Lower leg skin (tissue), 4 donors: Measurements from ENCODE around the gene SMOC2. TPM values are rescaled to one million over a fixed set of nuclear protein-coding genes. Genes with fewer than 3 reads are reported as not detected.

Source experiments
- DNase-seq, 2 donors: peaks; one replicate each; pipeline ENCODE4 v3.0.0-alpha.2; 2019; ENCODE audit warnings: low spot score in 2 of 2
- H3K4me3 ChIP-seq: fragments of 200-600 bp; sonication (generic); 2 replicates; pipeline ENCODE4 v1.5.1; 2017; ENCODE audit warnings: mild to moderate bottlenecking, low read depth; ENCODE audit not compliant: poor library complexity, severe bottlenecking
- POLR2A ChIP-seq, 2 donors: fragments of 450-650 bp; IDR thresholded peaks; one replicate each; pipeline ENCODE4 v1.6.1; 2016 to 2017; ENCODE audit warnings: antibody characterized with exemption in 2 of 2, mild to moderate bottlenecking in 1 of 2, moderate library complexity in 1 of 2
- WGBS, 2 donors: methylation state at CpG; one replicate each; pipeline ENCODE4 v1.1.5; 2018; 5-methylcytosine and 5-hydroxymethylcytosine counted together
- intact Hi-C: fragments of 100-400 bp; cut with DNase I; formaldehyde crosslinking; loops from one replicate; pipeline ENCODE4 v1.15.0; 2023; ENCODE audit warnings: low total_unique reads
- total RNA-seq, 4 donors: library from RNA; depleted of rRNA; stranded (reverse); fragments of >200 nt; gene quantifications; one replicate each; pipeline ENCODE4 v1.1.0, GENCODE V29; 2016
- TF ChIP-seq, protein P1 (sequence below), 3 donors: fragments of 450-650 bp; IDR thresholded peaks; one replicate each; pipeline ENCODE4 v1.5.1; 2016; ENCODE audit warnings: antibody characterized with exemption in 3 of 3, mild to moderate bottlenecking in 3 of 3, moderate library complexity in 2 of 3

Gene SMOC2
- total RNA-seq, 4 donors from 2014 or later = 12.5 to 26.1 (median 13.0) TPM

DNA sequence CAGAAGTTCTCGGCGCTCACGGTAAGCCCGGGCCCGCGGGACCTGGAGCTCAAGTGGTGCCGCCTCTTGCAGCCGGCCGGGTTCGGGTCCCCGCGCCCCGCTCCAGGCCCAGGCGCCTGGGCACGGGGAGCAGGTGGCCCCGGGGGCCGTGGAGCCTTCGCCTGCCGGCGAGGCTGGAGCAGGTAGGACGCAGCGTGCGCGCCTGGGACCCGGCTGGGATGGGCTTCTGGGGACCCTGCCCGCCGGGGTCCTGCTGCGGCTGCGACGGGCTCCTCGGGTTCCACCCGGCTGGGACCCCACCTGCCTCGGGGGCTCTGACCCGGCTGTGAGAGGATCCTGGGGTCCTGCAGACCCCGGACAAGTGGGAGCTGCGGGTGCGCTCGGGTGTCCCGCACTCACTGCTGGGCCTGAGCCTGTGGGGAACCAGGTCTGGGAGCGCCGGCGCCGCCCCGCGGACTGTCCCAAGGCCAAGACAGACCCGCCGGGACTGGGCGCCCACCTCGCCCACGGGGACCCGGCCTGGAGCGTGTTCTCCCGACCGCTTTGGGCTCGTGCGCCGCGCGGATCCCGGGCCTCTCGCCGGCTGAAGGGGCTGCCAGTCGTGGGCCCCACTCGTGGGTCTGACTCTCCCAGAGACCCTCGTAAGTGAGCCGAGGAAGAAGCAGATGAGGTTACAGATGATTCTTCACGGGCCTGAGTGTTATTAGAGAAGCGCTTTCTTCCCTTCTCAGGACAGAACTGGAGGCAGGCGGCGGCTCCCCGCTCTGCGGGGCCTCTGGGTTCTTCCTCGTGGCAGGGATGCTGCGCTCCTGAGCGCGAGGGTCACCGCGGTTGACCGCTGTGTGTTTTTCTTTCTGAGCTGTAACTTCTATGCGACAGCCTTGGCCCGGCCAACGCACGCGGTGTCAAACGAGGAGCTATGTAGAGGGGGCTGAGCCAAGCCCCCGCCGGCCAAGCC is 729 bp downstream of the SMOC2 start:
- peak in 1 of 2 donors; percentile 85 for DNase-seq
- TF ChIP-seq, protein P1, sequence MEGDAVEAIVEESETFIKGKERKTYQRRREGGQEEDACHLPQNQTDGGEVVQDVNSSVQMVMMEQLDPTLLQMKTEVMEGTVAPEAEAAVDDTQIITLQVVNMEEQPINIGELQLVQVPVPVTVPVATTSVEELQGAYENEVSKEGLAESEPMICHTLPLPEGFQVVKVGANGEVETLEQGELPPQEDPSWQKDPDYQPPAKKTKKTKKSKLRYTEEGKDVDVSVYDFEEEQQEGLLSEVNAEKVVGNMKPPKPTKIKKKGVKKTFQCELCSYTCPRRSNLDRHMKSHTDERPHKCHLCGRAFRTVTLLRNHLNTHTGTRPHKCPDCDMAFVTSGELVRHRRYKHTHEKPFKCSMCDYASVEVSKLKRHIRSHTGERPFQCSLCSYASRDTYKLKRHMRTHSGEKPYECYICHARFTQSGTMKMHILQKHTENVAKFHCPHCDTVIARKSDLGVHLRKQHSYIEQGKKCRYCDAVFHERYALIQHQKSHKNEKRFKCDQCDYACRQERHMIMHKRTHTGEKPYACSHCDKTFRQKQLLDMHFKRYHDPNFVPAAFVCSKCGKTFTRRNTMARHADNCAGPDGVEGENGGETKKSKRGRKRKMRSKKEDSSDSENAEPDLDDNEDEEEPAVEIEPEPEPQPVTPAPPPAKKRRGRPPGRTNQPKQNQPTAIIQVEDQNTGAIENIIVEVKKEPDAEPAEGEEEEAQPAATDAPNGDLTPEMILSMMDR (IDR thresholded peaks at IDR 0.05) = no peak
- TF ChIP-seq POLR2A (IDR thresholded peaks at IDR 0.05) = no peak
- intact Hi-C loops = no loop called here
- WGBS, 2 donors = 0 to 11% methylated on average over 1 to 30 of the region's 87 CpGs
- peak overlapping the region; percentile 32 for H3K4me3 ChIP-seq

DNA sequence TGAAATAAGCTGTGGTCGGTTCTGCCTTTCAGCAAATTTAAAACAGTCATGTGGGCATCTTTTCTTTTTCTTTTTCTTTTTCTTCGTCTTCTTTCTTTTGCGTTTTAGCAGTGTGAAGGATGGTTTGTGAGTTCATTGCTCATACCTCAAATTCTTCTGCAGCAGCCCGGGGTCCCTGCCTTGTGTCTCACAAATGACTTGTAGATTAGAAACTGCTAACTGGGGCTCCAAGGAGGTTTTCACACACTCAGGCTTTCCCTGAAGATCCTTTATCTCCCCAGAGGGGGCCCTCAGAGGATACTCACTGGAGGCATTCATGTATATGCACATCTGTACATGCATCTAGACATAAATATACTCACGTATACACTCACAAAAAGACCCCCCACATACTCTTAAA is 1.7 kb downstream of the SMOC2 start:
- TF ChIP-seq, protein P1 (IDR thresholded peaks at IDR 0.05) = no peak
- no peak for TF ChIP-seq POLR2A (IDR thresholded peaks at IDR 0.05)
- intact Hi-C loops = no loop called here
- DNase-seq = peak in 1 of 2 donors; percentile 28
- no peak overlapping the region for H3K4me3 ChIP-seq
- 60 to 64% methylated on average over 5 of the region's 5 CpGs for WGBS, 2 donors

DNA sequence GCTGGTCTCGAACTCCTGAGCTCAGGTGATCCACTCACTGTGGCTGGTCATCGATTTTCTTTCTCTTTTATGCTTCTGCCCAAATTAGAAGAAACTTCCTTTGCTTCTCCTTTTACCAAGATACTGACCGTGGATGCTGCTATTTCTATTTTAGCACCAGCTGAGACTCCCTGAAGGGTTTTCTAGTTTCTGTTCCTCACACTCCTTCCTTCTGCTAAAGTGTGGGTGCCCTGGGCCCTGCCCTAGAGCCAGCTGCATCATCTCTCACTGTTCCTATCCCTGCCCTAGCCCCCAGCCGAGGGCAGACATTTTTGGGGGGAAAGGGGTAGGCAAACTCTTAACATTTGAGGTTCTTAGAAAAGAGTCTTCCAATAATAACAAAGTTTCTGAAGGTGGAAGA is 6.3 kb downstream of the SMOC2 start:
- no peak for DNase-seq
- TF ChIP-seq POLR2A (IDR thresholded peaks at IDR 0.05) = no peak
- TF ChIP-seq, protein P1 (IDR thresholded peaks at IDR 0.05) = no peak
- H3K4me3 ChIP-seq = no peak overlapping the region
- intact Hi-C loops = no loop called here
- WGBS, 2 donors = 80 to 82% methylated on average over 4 of the region's 4 CpGs

DNA sequence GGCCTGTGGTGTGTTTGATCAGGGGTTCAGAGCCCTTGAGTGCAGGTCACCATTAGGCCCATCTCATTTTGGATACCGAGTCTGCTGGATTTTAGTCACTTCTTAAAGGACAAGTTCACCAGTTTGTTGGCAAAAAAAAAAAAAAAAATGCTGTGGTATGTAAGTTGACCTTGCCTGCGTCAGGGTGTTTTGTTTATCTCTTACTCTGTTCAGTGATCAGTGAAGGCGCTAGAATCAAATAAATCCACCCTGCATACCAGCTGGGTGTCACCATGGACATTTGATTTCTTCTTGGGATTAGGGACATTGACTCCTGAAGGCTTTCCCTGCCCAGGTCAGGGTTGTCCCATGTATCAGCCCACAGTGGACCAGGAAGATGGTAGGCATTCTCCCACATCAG is 6.7 kb downstream of the SMOC2 start:
- TF ChIP-seq, protein P1 (IDR thresholded peaks at IDR 0.05) = no peak
- TF ChIP-seq POLR2A (IDR thresholded peaks at IDR 0.05) = no peak
- no peak for DNase-seq
- WGBS, 2 donors = 94% methylated on average over 3 of the region's 3 CpGs
- intact Hi-C loops = no loop called here
- no peak overlapping the region for H3K4me3 ChIP-seq

DNA sequence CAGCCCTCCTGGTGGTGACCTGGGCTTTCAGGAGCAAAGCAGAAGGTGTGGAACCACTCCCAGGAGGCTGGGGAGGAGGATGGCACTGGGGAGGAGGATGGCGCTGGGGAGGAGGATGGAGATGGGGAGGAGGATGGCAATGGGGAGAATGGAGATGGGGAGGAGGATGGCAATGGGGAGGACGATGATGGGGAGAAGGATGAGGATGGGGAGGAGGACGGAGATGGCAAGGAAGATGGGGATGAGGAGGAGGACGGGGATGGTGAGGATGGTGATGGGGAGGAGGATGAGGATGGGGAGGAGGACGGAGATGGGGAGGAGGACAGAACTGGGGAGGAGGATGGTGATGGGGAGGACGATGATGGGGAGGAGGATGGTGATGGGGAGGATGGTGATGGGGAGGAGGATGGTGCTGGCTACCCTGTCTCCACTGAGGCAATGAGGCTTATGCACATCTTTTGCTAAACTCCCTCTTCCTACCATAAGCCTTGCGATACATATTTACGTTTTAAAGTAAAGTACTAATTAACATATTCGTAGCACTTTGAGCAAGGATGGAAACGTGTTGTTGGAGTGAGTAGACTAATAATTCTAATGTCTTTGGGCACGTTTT is 7.4 kb downstream of the SMOC2 start:
- peak in 1 of 2 donors; percentile 37 for DNase-seq
- TF ChIP-seq, protein P1 (IDR thresholded peaks at IDR 0.05) = no peak
- no peak for TF ChIP-seq POLR2A (IDR thresholded peaks at IDR 0.05)
- 86 to 90% methylated on average over 11 of the region's 11 CpGs for WGBS, 2 donors
- intact Hi-C loops = no loop called here
- no peak overlapping the region for H3K4me3 ChIP-seq
